Type B pancreatic cell (in vitro differentiated cells): Measurements from ENCODE around the gene FBXO48. TPM values are rescaled to one million over a fixed set of nuclear protein-coding genes. Genes with fewer than 3 reads are reported as not detected.

Experiments used
- DNase-seq: peaks from one replicate; pipeline ENCODE4 v3.0.0; 2021; ENCODE audit warnings: mixed read lengths; ENCODE audit not compliant: unreplicated experiment; ENCODE audit errors: extremely low spot score
- H3K27ac Mint-ChIP-seq: 2 replicates; pipeline ENCODE4 v1.8.0; 2021; ENCODE audit warnings: mild to moderate bottlenecking, mixed read lengths
- H3K27me3 Mint-ChIP-seq: 2 replicates; pipeline ENCODE4 v1.8.0; 2021; ENCODE audit warnings: mixed read lengths
- H3K36me3 Mint-ChIP-seq: 2 replicates; pipeline ENCODE4 v1.8.0; 2021; ENCODE audit warnings: mixed read lengths
- H3K4me1 Mint-ChIP-seq: one replicate; pipeline ENCODE4 v1.8.0; 2021; ENCODE audit warnings: mixed read lengths; ENCODE audit not compliant: unreplicated experiment
- H3K4me3 Mint-ChIP-seq: 2 replicates; pipeline ENCODE4 v1.8.0; 2021; ENCODE audit warnings: mild to moderate bottlenecking, mixed read lengths
- H3K9me3 Mint-ChIP-seq: 2 replicates; pipeline ENCODE4 v1.8.0; 2021; ENCODE audit warnings: mixed read lengths
- CTCF ChIP-seq: fragments of 200-600 bp; sonication (generic); conservative IDR thresholded peaks from 2 replicates; pipeline ENCODE4 v1.5.0; 2021; ENCODE audit warnings: antibody characterized with exemption, mild to moderate bottlenecking
- total RNA-seq: library from RNA; stranded (reverse); gene quantifications from 2 replicates; pipeline ENCODE4 v1.2.1, GENCODE V29; 2021; ENCODE audit warnings: low replicate concordance

Gene FBXO48
- total RNA-seq, 1 donor from 2014 or later: 2.0 TPM

DNA sequence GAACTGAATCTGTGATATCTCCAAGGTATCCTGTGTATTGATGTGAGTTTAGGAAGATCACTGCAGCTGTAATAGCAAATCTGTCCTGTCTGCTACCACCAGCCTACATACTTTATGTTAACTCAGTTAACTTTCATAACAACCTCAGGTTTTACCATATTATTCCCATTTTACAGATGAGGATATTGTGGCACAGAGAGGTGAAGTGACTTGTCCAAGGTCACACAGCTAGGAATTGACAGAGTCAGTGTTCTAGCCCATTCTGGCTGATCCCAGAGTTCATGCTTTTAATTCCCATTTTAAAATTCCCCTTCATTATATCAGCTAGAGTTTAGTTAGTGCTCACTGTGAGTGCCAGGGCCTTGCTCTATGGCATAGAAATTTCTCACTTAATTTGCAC is 52.6 kb downstream of the FBXO48 start:
- Mint-ChIP-seq H3K27me3 (peaks cover 6% of the 10 kb centered on the region), H3K27ac (no peak overlapping the region), H3K9me3 (no peaks in the 10 kb centered on the region), H3K4me1 (no peaks in the 10 kb centered on the region), H3K4me3 (no peak overlapping the region), H3K36me3 (no peaks in the 10 kb centered on the region)
- TF ChIP-seq CTCF: no peak
- DNase-seq: no peak

GRCh38 chr2:68413466-68413865 is 53.6 kb downstream of the FBXO48 start:
- H3K27ac Mint-ChIP-seq: no peak overlapping the region
- peaks cover 11% of the 10 kb centered on the region for H3K27me3 Mint-ChIP-seq

GRCh38 chr2:68412127-68412819 is 54.8 kb downstream of the FBXO48 start:
- no peak for TF ChIP-seq CTCF
- Mint-ChIP-seq H3K27me3 (peaks cover 22% of the 10 kb centered on the region), H3K4me3 (no peak overlapping the region), H3K36me3 (no peaks in the 10 kb centered on the region), H3K27ac (no peak overlapping the region), H3K9me3 (no peaks in the 10 kb centered on the region), H3K4me1 (no peaks in the 10 kb centered on the region)
- no peak for DNase-seq

More at GRCh38 chr2:68413466-68413865, 53.6 kb downstream of the FBXO48 start:
- no peaks in the 10 kb centered on the region for H3K9me3 Mint-ChIP-seq
- TF ChIP-seq CTCF: no peak
- H3K36me3 Mint-ChIP-seq: no peaks in the 10 kb centered on the region
- DNase-seq: no peak
- H3K4me1 Mint-ChIP-seq: no peaks in the 10 kb centered on the region
- no peak overlapping the region for H3K4me3 Mint-ChIP-seq

DNA sequence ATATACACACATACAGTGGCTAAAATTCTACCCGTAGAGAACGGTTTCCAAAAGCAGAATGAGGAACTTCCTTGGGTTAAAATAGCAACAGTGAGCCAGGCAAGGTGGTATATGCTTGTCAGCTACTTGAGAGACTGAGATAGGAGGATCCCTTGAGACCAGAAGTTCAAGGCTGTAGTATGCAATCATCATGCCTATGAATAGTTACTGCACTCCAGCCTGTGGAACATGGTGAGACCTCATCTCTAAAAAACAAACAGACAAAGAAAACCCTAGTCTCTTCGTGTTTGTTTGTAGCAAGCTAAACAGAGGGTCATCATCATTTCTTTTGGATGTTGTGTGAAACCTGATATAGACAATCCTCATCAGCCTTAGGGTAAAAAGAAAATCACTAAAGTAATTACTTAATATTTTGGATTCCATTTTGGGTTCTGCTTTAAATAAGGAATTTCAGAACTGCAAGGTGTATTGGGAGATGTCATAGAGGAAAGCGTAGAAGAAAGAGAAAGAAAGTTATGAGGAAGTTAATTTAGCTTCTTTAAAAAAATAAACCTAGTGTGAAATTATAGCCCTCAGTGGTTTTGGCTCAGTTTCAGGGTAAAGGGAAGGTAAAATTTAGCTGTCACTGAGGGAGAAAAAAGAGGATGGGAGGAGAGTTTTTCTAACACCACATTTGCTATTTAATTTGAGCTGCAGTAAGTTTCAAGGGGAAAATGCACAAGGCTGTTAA is 55.5 kb downstream of the FBXO48 start:
- Mint-ChIP-seq H3K36me3 (no peaks in the 10 kb centered on the region), H3K4me3 (no peak overlapping the region), H3K27me3 (peaks cover 28% of the 10 kb centered on the region), H3K9me3 (no peaks in the 10 kb centered on the region), H3K27ac (no peak overlapping the region), H3K4me1 (no peaks in the 10 kb centered on the region)
- no peak for DNase-seq
- no peak for TF ChIP-seq CTCF

Other genes with a start within 250 kb of the FBXO48 start
- gene PPP3R1, start 214.8 kb downstream of the FBXO48 start, total RNA-seq: 46.3 and 46.5 TPM in 2 replicates
- 0.36 and 15.0 TPM in 2 replicates for gene CNRIP1, start 147.3 kb downstream of the FBXO48 start, total RNA-seq
- gene PLEK, start 102.0 kb downstream of the FBXO48 start, total RNA-seq: not detected in 2 replicates
- 3.8 and 6.2 TPM in 2 replicates for gene APLF, start 291 bp upstream of the FBXO48 start, total RNA-seq
- gene PROKR1, start 176.3 kb upstream of the FBXO48 start, total RNA-seq: 0.10 and 0.41 TPM in 2 replicates